TTC549 (cell line): Measurements from ENCODE around the gene BTN3A1.
A peak's percentile ranks its signal among the peaks of the same experiment; 100 is the strongest.
"Not testable (repeated sequence)": the region's sequence is repeated elsewhere in the genome, so short reads cannot be mapped to it uniquely, and the experiment has no call there.

ENCODE experiments used
- FAIRE-seq: peaks from 2 replicates; lab custom pipeline; 2012; peaks lifted over from hg19 to GRCh38; lab: Jason Lieb, UNC

The BTN3A1 gene

DNA sequence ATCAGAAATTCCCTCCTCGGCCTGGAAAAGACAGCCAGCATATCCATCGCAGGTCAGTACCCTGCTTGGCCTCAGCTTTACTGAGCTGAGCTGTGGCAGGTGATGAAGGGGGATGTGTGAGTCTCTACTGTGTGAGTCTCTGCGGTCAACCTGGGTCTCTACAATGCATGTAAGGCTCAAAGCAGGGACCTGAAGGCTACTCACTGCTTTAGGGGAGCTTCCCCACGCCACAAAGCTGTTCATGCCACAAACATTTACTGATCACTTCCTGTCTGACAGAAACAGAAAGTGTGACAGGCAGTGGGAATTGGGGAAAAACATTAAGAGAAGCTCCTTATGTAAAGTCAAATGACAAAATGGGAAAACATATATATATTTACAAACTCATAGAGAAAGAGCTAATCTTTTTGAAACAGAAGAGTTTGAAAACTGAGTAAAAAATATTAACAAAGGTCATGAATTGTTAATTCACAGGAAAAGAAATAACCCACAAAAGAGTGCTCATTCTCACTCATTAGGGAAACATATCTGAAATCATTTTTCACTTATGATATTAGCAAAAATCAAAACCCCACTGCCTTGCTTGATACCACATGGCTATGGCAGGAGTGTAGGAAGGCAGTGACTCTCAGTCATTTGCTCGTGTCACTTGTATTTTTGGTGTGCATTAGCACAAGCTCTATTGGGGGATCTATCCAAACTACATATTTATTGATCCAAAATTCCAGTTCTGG is 44.0 kb downstream of the BTN3A1 start:
- no peak for FAIRE-seq

GRCh38 chr6:26447257-26447656 is 45.2 kb downstream of the BTN3A1 start:
- no peak for FAIRE-seq

GRCh38 chr6:26450240-26450639 is 48.2 kb downstream of the BTN3A1 start:
- FAIRE-seq, result no peak

DNA sequence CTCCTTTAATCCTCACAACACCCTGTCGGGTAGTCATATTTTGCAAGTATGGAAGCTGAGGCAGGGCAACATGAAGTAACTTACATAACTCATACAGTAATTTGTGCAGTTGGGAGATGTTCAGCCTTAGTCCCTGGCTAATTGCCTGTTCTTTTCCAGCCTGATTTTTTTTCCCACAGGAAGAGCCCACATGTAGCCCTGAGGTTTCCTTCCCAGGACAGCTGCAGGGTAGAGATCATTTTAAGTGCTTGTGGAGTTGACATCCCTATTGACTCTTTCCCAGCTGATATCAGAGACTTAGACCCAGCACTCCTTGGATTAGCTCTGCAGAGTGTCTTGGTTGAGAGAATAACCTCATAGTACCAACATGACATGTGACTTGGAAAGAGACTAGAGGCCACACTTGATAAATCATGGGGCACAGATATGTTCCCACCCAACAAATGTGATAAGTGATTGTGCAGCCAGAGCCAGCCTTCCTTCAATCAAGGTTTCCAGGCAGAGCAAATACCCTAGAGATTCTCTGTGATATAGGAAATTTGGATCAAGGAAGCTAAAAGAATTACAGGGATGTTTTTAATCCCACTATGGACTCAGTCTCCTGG is 50.7 kb downstream of the BTN3A1 start:
- FAIRE-seq, result no peak

GRCh38 chr6:26454631-26455030 is 52.6 kb downstream of the BTN3A1 start:
- FAIRE-seq, result no peak

DNA sequence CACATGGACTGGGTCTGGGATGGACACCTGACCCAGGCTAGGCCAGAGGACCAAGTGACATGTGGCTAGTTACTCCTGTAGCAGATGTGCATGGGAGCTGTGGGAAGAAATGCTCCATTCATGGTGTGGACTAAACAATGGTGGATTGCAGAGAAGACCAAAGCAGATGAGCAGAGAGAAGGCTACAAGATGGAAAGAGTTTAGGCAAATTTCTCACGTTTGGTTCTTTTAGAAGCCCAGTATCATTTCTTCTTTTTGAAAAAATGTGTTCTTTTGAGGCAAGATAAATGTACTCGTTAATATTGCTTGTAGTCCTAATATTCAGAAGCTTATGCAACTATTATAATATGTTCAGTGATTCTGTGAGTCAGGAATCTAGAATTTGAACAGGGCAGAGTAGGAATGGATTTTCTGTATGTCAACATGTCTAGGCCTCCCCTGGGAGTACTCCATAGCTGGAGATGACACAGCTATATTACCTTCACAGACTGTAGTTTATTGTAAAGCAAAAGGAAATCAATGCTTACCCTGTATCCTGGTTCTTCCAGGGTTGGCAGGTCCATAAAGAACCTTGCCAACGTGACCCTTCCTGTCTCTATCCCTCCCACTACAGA is 53.4 kb downstream of the BTN3A1 start:
- FAIRE-seq, result no peak

DNA sequence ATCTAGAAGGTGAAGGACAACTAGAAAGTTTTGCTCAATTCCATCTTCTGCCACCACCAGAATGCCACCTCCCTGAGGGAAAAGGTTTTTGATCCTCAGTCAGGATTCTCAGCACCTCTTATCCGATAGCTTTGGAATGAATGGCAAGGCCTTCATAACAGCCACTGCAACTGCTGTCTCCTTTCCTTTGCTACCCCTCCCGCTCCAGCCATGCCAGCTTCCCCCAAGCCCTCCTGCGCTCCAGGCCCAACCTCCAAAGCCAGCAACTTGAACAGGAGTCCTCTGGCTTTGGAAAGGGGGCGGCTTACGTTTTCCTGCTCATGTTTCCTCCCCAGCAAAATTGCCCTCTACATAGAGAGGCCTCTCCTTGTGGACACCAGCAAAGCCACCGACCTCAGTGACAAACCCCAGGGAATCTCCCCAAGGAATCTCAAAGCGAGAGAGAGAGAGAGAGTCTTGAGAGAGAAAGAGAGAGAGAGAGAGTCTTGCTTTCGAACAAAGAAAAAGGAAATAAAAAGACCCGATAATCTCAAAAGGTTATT is 55.3 kb downstream of the BTN3A1 start:
- no peak for FAIRE-seq

GRCh38 chr6:26457806-26458688 is 56.0 kb downstream of the BTN3A1 start, which contains the start of gene BTN2A1:
TSS of gene BTN2A1 (plus strand) at chr6:26457955. CDS start at chr6:26458637, 682 bp downstream.
- peak; percentile 92 for FAIRE-seq

GRCh38 chr6:26459023-26459810 is 57.1 kb downstream of the BTN3A1 start:
- FAIRE-seq, result no peak

DNA sequence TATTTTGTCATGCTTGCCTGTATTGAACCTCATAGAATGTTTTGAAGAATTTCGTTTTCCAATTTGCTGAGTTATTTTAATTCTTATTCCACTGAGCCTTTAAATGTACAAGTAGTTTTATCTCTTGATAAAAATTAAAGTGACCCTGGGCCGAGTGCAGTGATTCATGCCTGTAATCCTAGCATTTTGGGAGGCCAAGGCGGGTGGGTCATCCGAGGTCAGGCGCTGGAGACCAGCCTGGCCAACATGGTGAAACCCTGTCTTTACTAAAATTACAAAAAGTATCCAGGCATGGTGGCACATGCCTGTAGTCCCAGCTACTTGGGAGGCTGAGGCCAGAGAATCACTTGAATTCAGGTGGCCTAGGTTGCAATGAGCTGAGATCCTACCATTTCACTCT is 59.3 kb downstream of the BTN3A1 start:
- not testable (repeated sequence) for FAIRE-seq

DNA sequence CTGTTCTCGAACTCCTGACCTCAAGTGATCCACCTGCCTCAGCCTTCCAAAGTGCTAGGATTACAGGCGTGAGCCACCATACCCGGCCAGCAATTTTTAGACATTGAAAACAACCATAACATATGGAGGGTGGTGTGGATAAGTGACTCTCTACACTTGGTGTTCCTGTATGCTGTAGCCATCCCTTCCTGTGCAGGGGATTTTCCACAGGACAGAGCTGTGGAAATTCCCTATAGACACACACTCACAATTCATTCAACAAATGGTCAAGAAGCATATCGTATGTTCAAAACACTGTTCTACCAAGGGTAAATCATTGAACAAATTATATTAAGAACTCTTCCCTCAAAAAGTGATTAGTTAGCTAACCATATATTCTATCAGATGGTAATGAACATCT is 61.9 kb downstream of the BTN3A1 start:
- no peak for FAIRE-seq

- FAIRE-seq, result no peak
Measured at GRCh38 chr6:26464416-26465131, 62.5 kb downstream of the BTN3A1 start.
